ENCODE results near the gene CEL.

DNA sequence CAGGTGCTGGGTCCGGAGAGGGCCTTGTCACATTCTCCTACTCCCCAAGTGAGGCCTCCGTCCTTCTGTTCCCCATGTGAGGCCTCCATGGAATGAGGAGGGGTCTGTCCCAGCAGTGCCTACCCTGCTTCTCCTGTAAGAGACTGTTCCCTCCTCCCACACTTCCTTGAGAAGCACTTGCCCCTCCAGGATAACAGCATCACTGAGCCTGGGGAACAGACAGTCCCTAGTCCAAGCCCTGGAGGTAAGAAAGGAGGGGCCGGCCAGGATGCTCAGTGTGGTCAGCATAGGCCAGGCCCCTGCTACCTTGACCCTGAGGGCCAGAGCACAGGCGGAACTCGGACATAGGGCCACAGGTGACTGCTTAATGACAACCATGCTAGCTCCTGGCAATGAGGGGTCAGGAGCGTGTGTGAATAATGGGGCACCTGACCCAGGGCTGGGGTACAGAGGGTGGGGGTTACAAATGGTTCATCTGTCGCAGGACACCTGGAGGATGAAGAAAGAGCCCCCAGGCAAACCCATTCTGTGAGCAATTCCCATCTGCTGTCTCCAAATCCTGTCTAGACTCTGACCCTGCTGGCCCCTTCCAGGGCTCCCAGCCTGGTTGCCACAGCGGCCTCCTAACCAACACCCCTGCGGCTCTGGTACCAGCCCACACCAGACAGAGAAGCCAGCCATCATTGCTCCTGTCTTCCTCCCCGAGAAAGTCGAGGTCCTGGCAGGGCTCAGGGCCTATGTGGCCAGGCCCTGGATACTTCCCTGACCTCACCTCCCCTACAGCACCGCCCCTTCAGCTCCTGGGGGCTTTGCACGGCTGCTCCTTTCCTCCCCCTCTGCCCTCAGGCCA is 39.0 kb downstream of the CEL start:
- TF ChIP-seq, protein P1, sequence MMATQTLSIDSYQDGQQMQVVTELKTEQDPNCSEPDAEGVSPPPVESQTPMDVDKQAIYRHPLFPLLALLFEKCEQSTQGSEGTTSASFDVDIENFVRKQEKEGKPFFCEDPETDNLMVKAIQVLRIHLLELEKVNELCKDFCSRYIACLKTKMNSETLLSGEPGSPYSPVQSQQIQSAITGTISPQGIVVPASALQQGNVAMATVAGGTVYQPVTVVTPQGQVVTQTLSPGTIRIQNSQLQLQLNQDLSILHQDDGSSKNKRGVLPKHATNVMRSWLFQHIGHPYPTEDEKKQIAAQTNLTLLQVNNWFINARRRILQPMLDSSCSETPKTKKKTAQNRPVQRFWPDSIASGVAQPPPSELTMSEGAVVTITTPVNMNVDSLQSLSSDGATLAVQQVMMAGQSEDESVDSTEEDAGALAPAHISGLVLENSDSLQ (IDR thresholded peaks at IDR 0.05) = no peak
- TF ChIP-seq FOXM1 (IDR thresholded peaks at IDR 0.05; ENCODE audit: borderline replicate concordance) (no peak), FOXA1 (IDR thresholded peaks at IDR 0.05) (no peak), BHLHE40 (IDR thresholded peaks at IDR 0.05; ENCODE audit: borderline replicate concordance) (no peak), SP1 (IDR thresholded peaks at IDR 0.05) (no peak), LEF1 (IDR thresholded peaks at IDR 0.05; ENCODE audit: borderline replicate concordance) (no peak), HDGF (IDR thresholded peaks at IDR 0.05; ENCODE audit: borderline replicate concordance) (no peak), ZNF384 (IDR thresholded peaks at IDR 0.05) (no peak), TARDBP (IDR thresholded peaks at IDR 0.05) (no peak), ELF4 (IDR thresholded peaks at IDR 0.05) (no peak), FOXK2 (IDR thresholded peaks at IDR 0.05) (no peak)
